Neuronal stem cell (in vitro differentiated cells): ENCODE results near the gene GCHFR.
A peak's percentile ranks its signal among the peaks of the same experiment; 100 is the strongest.

Experiments used
- DNase-seq: peaks from one replicate; pipeline ENCODE4 v3.0.0-alpha.2; 2013; ENCODE audit warnings: low spot score
- H2AFZ ChIP-seq: one replicate; pipeline ENCODE4 v1.6.1; 2013; ENCODE audit warnings: mild to moderate bottlenecking, low read length, inconsistent platforms
- H2AK5ac ChIP-seq: 2 replicates; pipeline ENCODE4 v1.6.1; 2013; ENCODE audit warnings: low read depth, mild to moderate bottlenecking, inconsistent platforms, low read length, moderate library complexity, mixed read lengths
- H2BK120ac ChIP-seq: 2 replicates; pipeline ENCODE4 v1.6.1; 2013; ENCODE audit warnings: low read depth, mild to moderate bottlenecking, inconsistent platforms, low read length, moderate library complexity, mixed read lengths
- H2BK12ac ChIP-seq: one replicate; pipeline ENCODE4 v1.6.1; 2013; ENCODE audit warnings: low read length, inconsistent platforms
- H2BK15ac ChIP-seq: 2 replicates; pipeline ENCODE4 v1.6.1; 2013; ENCODE audit warnings: mild to moderate bottlenecking, low read length, inconsistent platforms, mixed read lengths
- H2BK5ac ChIP-seq: one replicate; pipeline ENCODE4 v1.6.1; 2013; ENCODE audit warnings: inconsistent platforms, mild to moderate bottlenecking, low read length, moderate library complexity
- H3K14ac ChIP-seq: one replicate; pipeline ENCODE4 v1.6.1; 2013; ENCODE audit warnings: low read length, inconsistent platforms
- H3K18ac ChIP-seq: 2 replicates; pipeline ENCODE4 v1.6.1; 2013; ENCODE audit warnings: low read length, inconsistent platforms
- H3K23ac ChIP-seq: 2 replicates; pipeline ENCODE4 v1.6.1; 2013; ENCODE audit warnings: low read depth, mild to moderate bottlenecking, mixed read lengths, low read length, inconsistent platforms; ENCODE audit not compliant: poor library complexity
- H3K27ac ChIP-seq: replicated peaks from 3 replicates; pipeline ENCODE4 v1.5.1; 2013; ENCODE audit warnings: low read length, inconsistent platforms
- H3K27me3 ChIP-seq, 3 experiments: 2 replicates each; pipeline ENCODE4 v1.6.1; 2013; ENCODE audit warnings: low read length in 3 of 3, mild to moderate bottlenecking in 2 of 3, inconsistent platforms in 1 of 3, low read depth in 1 of 3, mixed read lengths in 1 of 3, moderate library complexity in 1 of 3; ENCODE audit not compliant: control insufficient read depth in 3 of 3, insufficient read depth in 3 of 3
- H3K36me3 ChIP-seq, 2 donors: replicated peaks in 1 of 2; 2 replicates each; pipeline ENCODE4 v1.6.1; 2013; ENCODE audit warnings: low read length in 2 of 2; ENCODE audit not compliant: control insufficient read depth in 2 of 2, insufficient read depth in 2 of 2
- H3K4ac ChIP-seq: 2 replicates; pipeline ENCODE4 v1.6.1; 2013; ENCODE audit warnings: inconsistent platforms, mild to moderate bottlenecking, low read length, moderate library complexity
- H3K4me1 ChIP-seq, 2 donors: 1 replicate in 1 of 2; 2 replicates in 1 of 2; pipeline ENCODE4 v1.6.1; 2013; ENCODE audit warnings: low read length in 2 of 2, low read depth in 1 of 2; ENCODE audit not compliant: control insufficient read depth in 2 of 2, insufficient read depth in 1 of 2
- H3K4me2 ChIP-seq: one replicate; pipeline ENCODE4 v1.6.1; 2013; ENCODE audit warnings: mild to moderate bottlenecking, low read length, inconsistent platforms; ENCODE audit not compliant: insufficient read depth, poor library complexity, severe bottlenecking
- H3K4me3 ChIP-seq, 2 donors: 2 replicates each; pipeline ENCODE4 v1.5.1; 2013; ENCODE audit warnings: low read length in 2 of 2, mild to moderate bottlenecking in 2 of 2, inconsistent platforms in 1 of 2, moderate library complexity in 1 of 2
- H3K79me1 ChIP-seq: one replicate; pipeline ENCODE4 v1.6.1; 2013; ENCODE audit warnings: low read depth, mild to moderate bottlenecking, inconsistent platforms, low read length, moderate library complexity
- H3K9ac ChIP-seq: one replicate; pipeline ENCODE4 v1.6.1; 2013; ENCODE audit warnings: mild to moderate bottlenecking, low read depth, low read length, inconsistent platforms; ENCODE audit not compliant: poor library complexity
- H3K9me3 ChIP-seq, 2 donors: replicated peaks in 1 of 2; 2 replicates each; pipeline versions ENCODE3 to v1.6.1; 2013; ENCODE audit warnings: low read length in 2 of 2, mild to moderate bottlenecking in 2 of 2, inconsistent platforms in 1 of 2, low read depth in 1 of 2, mixed read lengths in 1 of 2, moderate library complexity in 1 of 2; ENCODE audit not compliant: control insufficient read depth in 2 of 2, insufficient read depth in 1 of 2
- H4K8ac ChIP-seq: one replicate; pipeline ENCODE4 v1.6.1; 2013; ENCODE audit warnings: low read depth, mild to moderate bottlenecking, inconsistent platforms, low read length, moderate library complexity
- H4K91ac ChIP-seq: one replicate; pipeline ENCODE4 v1.6.1; 2013; ENCODE audit warnings: low read length, low read depth, mild to moderate bottlenecking, inconsistent platforms; ENCODE audit not compliant: poor library complexity
- WGBS, 2 donors: extraction: QIAGEN DNeasy Blood & Tissue Kit; methylation state at CpG; one replicate each; pipeline ENCODE4 v1.1.7; 2013; ENCODE audit warnings: missing lambda C conversion rate in 2 of 2, mixed read lengths in 1 of 2; ENCODE audit not compliant: insufficient read length in 2 of 2, insufficient replicate concordance in 1 of 2; ENCODE audit errors: extremely low coverage in 2 of 2; 5-methylcytosine and 5-hydroxymethylcytosine counted together

The GCHFR gene

DNA sequence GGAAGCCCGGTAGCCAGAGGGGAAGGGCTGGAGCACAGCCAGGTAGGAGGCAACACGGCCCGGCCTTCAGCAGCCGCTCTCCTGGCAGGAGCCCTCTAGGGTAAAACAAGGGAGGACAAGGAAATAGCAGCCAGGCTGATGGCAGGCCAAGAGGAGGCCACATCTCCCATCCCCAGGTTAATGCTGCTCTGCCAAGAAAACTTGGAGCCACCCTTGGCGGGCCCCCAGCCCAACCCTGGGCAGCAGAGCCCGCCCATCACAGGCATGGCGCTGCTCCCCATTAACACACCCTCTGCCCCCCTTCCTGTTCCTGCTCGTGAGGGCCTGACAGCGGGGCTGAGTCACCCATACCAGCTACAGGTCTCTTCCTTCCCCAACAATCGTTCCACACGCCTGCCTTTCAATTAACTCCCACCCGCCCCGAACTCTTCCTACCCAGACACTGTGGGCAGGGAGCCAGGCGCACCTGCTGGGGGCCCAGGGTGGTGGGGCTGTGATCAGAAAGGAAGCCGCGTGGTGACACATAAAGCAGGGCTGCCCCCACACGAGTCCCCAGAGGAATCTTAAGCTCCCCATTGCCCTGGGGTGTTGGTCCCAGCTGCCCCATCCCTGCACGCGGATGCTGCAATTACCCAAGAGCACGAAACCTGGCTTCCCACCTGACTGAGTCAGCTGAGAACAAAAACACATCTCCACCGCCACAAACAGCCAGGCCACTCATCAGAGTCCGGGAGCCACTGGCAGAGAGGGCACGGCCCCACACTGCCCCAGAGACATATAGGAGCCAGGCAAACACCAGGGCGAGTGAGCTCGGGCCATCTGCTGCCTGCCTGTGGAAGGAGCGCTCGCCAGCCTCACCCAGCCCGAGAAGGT is 5.6 kb downstream of the GCHFR start, which contains the start of gene C15orf62:
C15orf62 (plus strand) TSS at position 707 of the 873 bp plus-strand sequence. CDS start 516 bp downstream, outside the sequence.
- DNase-seq, result no peak
- peaks cover 2% of the 10 kb centered on the region for H3K79me1 ChIP-seq
- H2AK5ac ChIP-seq, result no peak within 1 kb of the TSS
- no peak within 1 kb of the TSS for H3K4me3 ChIP-seq
- peak within 1 kb of the TSS; percentile 66 for H2BK5ac ChIP-seq
- H3K4me2 ChIP-seq, result no peak within 1 kb of the TSS
- H3K9ac ChIP-seq, result peak within 1 kb of the TSS; percentile 44
- no peak within 1 kb of the TSS for H3K18ac ChIP-seq
- H2BK120ac ChIP-seq, result no peak within 1 kb of the TSS
- H2BK12ac ChIP-seq, result no peak within 1 kb of the TSS
- H2BK15ac ChIP-seq, result no peak within 1 kb of the TSS
- no peak within 1 kb of the TSS for H4K91ac ChIP-seq
- WGBS, 2 donors, result no CpG with 5 or more reads among the region's 28 CpGs
- peaks cover 0 to 10% (median 0%) of the 10 kb centered on the region in 3 experiments for H3K27me3 ChIP-seq
- H3K4ac ChIP-seq, result no peak within 1 kb of the TSS
- H3K14ac ChIP-seq, result peak within 1 kb of the TSS; percentile 63
- peaks cover 11 to 34% of the 10 kb centered on the region in 2 donors for H3K36me3 ChIP-seq
- H4K8ac ChIP-seq, result no peak within 1 kb of the TSS
- no peaks in the 10 kb centered on the region for H3K9me3 ChIP-seq
- peaks cover 0 to 14% of the 10 kb centered on the region in 2 donors for H3K4me1 ChIP-seq
- H3K23ac ChIP-seq, result peak within 1 kb of the TSS; percentile 73
- no peak within 1 kb of the TSS for H2AFZ ChIP-seq
- H3K27ac ChIP-seq, result no peak within 1 kb of the TSS

DNA sequence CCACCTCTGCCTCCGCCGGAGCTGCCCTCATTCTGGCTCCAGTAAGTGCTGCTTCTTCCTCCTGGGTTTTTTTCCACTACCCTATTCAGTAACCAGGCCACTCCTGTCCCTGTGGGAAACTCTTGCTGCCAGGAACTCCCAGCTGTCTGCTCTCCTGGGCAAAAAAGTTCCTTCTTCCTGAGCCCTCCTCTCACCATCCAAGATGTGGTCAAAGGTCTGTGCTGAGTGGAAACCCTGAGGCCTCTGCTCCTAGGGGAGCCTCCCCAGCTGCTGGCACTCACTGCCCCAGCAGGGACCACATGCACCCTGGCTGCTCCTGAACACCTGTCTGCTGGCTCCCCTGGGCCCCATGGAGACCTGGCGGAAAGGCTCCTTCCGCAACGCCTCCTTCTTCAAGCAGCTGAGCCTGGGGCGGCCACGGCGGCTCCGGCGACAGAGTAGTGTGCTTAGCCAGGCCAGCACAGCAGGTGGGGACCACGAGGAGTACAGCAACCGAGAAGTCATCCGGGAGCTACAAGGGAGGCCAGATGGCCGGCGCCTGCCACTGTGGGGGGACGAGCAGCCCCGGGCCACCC is 6.4 kb downstream of the GCHFR start:
- no peak overlapping the region for H4K91ac ChIP-seq
- no peak overlapping the region for H3K14ac ChIP-seq
- H4K8ac ChIP-seq, result no peak overlapping the region
- DNase-seq, result no peak
- peak overlapping the region; percentile 73 for H3K23ac ChIP-seq
- WGBS, 2 donors, result no CpG with 5 or more reads among the region's 17 CpGs
- H2AFZ ChIP-seq, result no peak overlapping the region
- H3K4me1 ChIP-seq, result peaks cover 0 to 10% of the 10 kb centered on the region in 2 donors
- peaks cover 0 to 4% (median 0%) of the 10 kb centered on the region in 3 experiments for H3K27me3 ChIP-seq
- H3K9me3 ChIP-seq, result no peaks in the 10 kb centered on the region
- H2BK5ac ChIP-seq, result peak overlapping the region; percentile 66
- no peak overlapping the region for H3K4me2 ChIP-seq
- H2AK5ac ChIP-seq, result no peak overlapping the region
- no peak overlapping the region for H3K4me3 ChIP-seq
- peak overlapping the region; percentile 44 for H3K9ac ChIP-seq
- no peak overlapping the region for H3K4ac ChIP-seq
- peaks cover 16 to 41% of the 10 kb centered on the region in 2 donors for H3K36me3 ChIP-seq
- no peak overlapping the region for H3K18ac ChIP-seq
- H3K79me1 ChIP-seq, result peaks cover 2% of the 10 kb centered on the region
- no peak overlapping the region for H2BK120ac ChIP-seq
- H2BK15ac ChIP-seq, result no peak overlapping the region
- H2BK12ac ChIP-seq, result no peak overlapping the region
- H3K27ac ChIP-seq, result no peak overlapping the region

DNA sequence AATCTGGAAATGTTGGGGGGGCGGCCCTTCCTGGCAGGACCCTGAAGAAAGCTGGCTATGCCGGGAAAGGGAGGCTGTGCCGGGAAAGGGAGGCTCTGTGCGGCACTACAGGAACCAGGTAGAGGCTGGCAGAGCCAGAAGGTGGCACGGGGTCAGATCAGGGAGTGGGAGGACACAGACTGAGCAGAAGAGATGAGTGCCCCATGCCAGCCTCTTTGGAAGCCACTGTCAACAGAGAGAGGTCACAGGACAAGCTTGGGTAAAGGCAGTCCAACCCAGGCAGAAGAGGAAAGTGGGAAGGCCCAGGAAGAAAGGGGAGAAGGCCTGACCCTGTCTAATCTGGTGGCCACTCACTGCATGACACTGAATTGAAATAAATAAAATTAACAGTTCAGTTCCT is 7.4 kb downstream of the GCHFR start:
- no CpG with 5 or more reads among the region's 5 CpGs for WGBS, 2 donors
- no peak overlapping the region for H2BK15ac ChIP-seq
- peaks cover 22 to 51% of the 10 kb centered on the region in 2 donors for H3K36me3 ChIP-seq
- H2BK12ac ChIP-seq, result no peak overlapping the region
- DNase-seq, result no peak
- no peak overlapping the region for H3K23ac ChIP-seq
- H2BK5ac ChIP-seq, result peak overlapping the region; percentile 66
- H3K79me1 ChIP-seq, result peaks cover 2% of the 10 kb centered on the region
- no peak overlapping the region for H3K4ac ChIP-seq
- no peak overlapping the region for H4K8ac ChIP-seq
- no peak overlapping the region for H3K27ac ChIP-seq
- no peak overlapping the region for H3K14ac ChIP-seq
- H4K91ac ChIP-seq, result no peak overlapping the region
- H2BK120ac ChIP-seq, result no peak overlapping the region
- H3K9ac ChIP-seq, result no peak overlapping the region
- H3K4me3 ChIP-seq, result no peak overlapping the region
- no peaks in the 10 kb centered on the region for H3K27me3 ChIP-seq
- no peak overlapping the region for H2AFZ ChIP-seq
- no peak overlapping the region for H3K18ac ChIP-seq
- H3K4me1 ChIP-seq, result peaks cover 0 to 2% of the 10 kb centered on the region in 2 donors
- H3K9me3 ChIP-seq, result no peaks in the 10 kb centered on the region
- H3K4me2 ChIP-seq, result no peak overlapping the region
- no peak overlapping the region for H2AK5ac ChIP-seq

DNA sequence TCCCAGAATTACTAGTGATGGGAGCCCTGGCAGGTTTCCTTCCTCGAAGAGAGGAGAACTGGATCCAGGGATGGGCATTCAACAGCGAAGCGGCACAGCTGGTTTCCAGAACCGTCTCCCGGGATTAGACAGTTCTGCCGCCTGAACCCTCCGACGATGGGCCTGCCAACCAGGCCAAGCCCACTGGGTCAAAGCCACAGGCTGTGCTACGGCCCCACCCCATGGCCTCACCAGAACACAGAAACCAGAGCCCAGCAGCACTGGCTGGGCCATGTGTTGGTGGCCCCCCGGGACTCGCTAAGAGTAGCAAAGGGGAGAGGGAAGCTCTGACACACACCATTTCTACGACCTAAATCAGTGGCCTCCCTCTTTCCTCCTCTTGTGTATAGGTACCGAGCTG is 8.1 kb downstream of the GCHFR start:
- H2BK120ac ChIP-seq, result no peak overlapping the region
- peaks cover 2% of the 10 kb centered on the region for H3K79me1 ChIP-seq
- no peak overlapping the region for H3K9ac ChIP-seq
- H3K14ac ChIP-seq, result no peak overlapping the region
- H2BK15ac ChIP-seq, result no peak overlapping the region
- no peak overlapping the region for H3K18ac ChIP-seq
- no peak overlapping the region for H3K4ac ChIP-seq
- DNase-seq, result no peak
- H3K4me3 ChIP-seq, result no peak overlapping the region
- H3K27ac ChIP-seq, result no peak overlapping the region
- no peak overlapping the region for H2BK12ac ChIP-seq
- H3K23ac ChIP-seq, result no peak overlapping the region
- H3K4me2 ChIP-seq, result no peak overlapping the region
- H4K8ac ChIP-seq, result no peak overlapping the region
- peaks cover 0 to 2% of the 10 kb centered on the region in 2 donors for H3K9me3 ChIP-seq
- H3K27me3 ChIP-seq, result no peaks in the 10 kb centered on the region
- no peak overlapping the region for H2BK5ac ChIP-seq
- no peak overlapping the region for H2AFZ ChIP-seq
- WGBS, 2 donors, result no CpG with 5 or more reads among the region's 13 CpGs
- no peak overlapping the region for H4K91ac ChIP-seq
- H2AK5ac ChIP-seq, result no peak overlapping the region
- H3K4me1 ChIP-seq, result no peaks in the 10 kb centered on the region
- H3K36me3 ChIP-seq, result peaks cover 27 to 59% of the 10 kb centered on the region in 2 donors
